WTC11 (cell line): ENCODE data around the gene PCSK4. TPM values are rescaled to one million over a fixed set of nuclear protein-coding genes. Genes with fewer than 3 reads are reported as not detected.

Source experiments
- ATAC-seq: fragments of 200-7000 bp; cut with Tn5 transposase; 2 replicates; pipeline ENCODE4 v1.10.0; 2021; ENCODE audit warnings: mild to moderate bottlenecking, moderate library complexity
- CTCF ChIA-PET: fragments of 300-600 bp; sonication (Branson Sonifier 250); formaldehyde crosslinking; loops from one replicate; lab custom pipeline; 2021; ENCODE audit warnings: antibody characterized with exemption; lab: Charles Lee
- POLR2A ChIA-PET: fragments of 350-600 bp; sonication (Branson Sonifier 250); formaldehyde crosslinking; loops from one replicate; lab custom pipeline; 2021; ENCODE audit warnings: antibody characterized with exemption; lab: Charles Lee
- DNase-seq: peaks from one replicate; pipeline ENCODE4 v3.0.0; 2021; ENCODE audit warnings: low spot score
- H3K27ac Mint-ChIP-seq: 2 replicates; pipeline ENCODE4 v1.8.0; 2021; ENCODE audit warnings: mixed read lengths
- H3K27me3 Mint-ChIP-seq: 2 replicates; pipeline ENCODE4 v1.8.0; 2021; ENCODE audit warnings: low read depth, mild to moderate bottlenecking, moderate library complexity, mixed read lengths
- H3K36me3 Mint-ChIP-seq: 2 replicates; pipeline ENCODE4 v1.8.0; 2021; ENCODE audit warnings: mixed read lengths
- H3K4me1 Mint-ChIP-seq: 2 replicates; pipeline ENCODE4 v1.8.0; 2022; ENCODE audit warnings: mixed read lengths
- H3K4me3 Mint-ChIP-seq: 2 replicates; pipeline ENCODE4 v1.8.0; 2021; ENCODE audit warnings: mild to moderate bottlenecking, moderate library complexity, mixed read lengths
- H3K9me3 Mint-ChIP-seq: 2 replicates; pipeline ENCODE4 v1.8.0; 2021; ENCODE audit warnings: mixed read lengths
- CBFB ChIP-seq: sonication (generic); formaldehyde crosslinking; IDR thresholded peaks from 2 replicates; pipeline ENCODE4 v1.8.1; 2022; ENCODE audit warnings: mild to moderate bottlenecking, low read depth, missing genetic modification reagents
- CREM ChIP-seq: sonication (generic); formaldehyde crosslinking; IDR thresholded peaks from 2 replicates; pipeline ENCODE4 v1.8.1; 2022; ENCODE audit warnings: mild to moderate bottlenecking, missing genetic modification reagents, moderate library complexity
- CTCF ChIP-seq: fragments of 200-600 bp; IDR thresholded peaks from 2 replicates; pipeline ENCODE4 v1.8.0; 2022; ENCODE audit warnings: antibody characterized with exemption
- ESRRA ChIP-seq: sonication (generic); formaldehyde crosslinking; IDR thresholded peaks from 2 replicates; pipeline ENCODE4 v1.8.1; 2022; ENCODE audit warnings: mild to moderate bottlenecking, missing genetic modification reagents, borderline replicate concordance
- FOXP4 ChIP-seq: sonication (generic); formaldehyde crosslinking; IDR thresholded peaks from 2 replicates; pipeline ENCODE4 v1.8.0; 2022; ENCODE audit warnings: mild to moderate bottlenecking, missing genetic modification reagents
- IRF2 ChIP-seq: sonication (generic); formaldehyde crosslinking; IDR thresholded peaks from 2 replicates; pipeline ENCODE4 v1.8.0; 2022; ENCODE audit warnings: low read depth, missing genetic modification reagents, borderline replicate concordance
- JAZF1 ChIP-seq: fragments of 250-450 bp; sonication (Bioruptor Pico); IDR thresholded peaks from 2 replicates; pipeline ENCODE4 v1.9.0; 2021; ENCODE audit warnings: moderate library complexity, mild to moderate bottlenecking, inconsistent platforms
- KAT7 ChIP-seq: sonication (generic); formaldehyde crosslinking; IDR thresholded peaks from 2 replicates; pipeline ENCODE4 v1.8.1; 2023; ENCODE audit warnings: missing genetic modification reagents, mild to moderate bottlenecking, borderline replicate concordance
- NR3C1 ChIP-seq: sonication (generic); formaldehyde crosslinking; conservative IDR thresholded peaks from 2 replicates; pipeline ENCODE4 v1.8.1; 2023; ENCODE audit warnings: low read depth, mild to moderate bottlenecking, missing genetic modification reagents
- RORB ChIP-seq: fragments of 250-450 bp; sonication (Bioruptor Pico); IDR thresholded peaks from 2 replicates; pipeline ENCODE4 v1.9.0; 2021; ENCODE audit warnings: mild to moderate bottlenecking
- SMAD4 ChIP-seq: sonication (generic); formaldehyde crosslinking; IDR thresholded peaks from 2 replicates; pipeline ENCODE4 v1.8.0; 2022; ENCODE audit warnings: mild to moderate bottlenecking, missing genetic modification reagents
- TEAD1 ChIP-seq: sonication (generic); formaldehyde crosslinking; IDR thresholded peaks from 2 replicates; pipeline ENCODE4 v1.8.0; 2022; ENCODE audit warnings: mild to moderate bottlenecking, missing genetic modification reagents
- TP53 ChIP-seq: sonication (generic); formaldehyde crosslinking; IDR thresholded peaks from 2 replicates; pipeline ENCODE4 v1.8.1; 2023; ENCODE audit warnings: mild to moderate bottlenecking, missing genetic modification reagents
- ZBTB21 ChIP-seq: sonication (generic); formaldehyde crosslinking; IDR thresholded peaks from 2 replicates; pipeline ENCODE4 v1.8.1; 2023; ENCODE audit warnings: mild to moderate bottlenecking, missing genetic modification reagents, borderline replicate concordance
- ZMAT4 ChIP-seq: fragments of 250-450 bp; sonication (Bioruptor Pico); IDR thresholded peaks from 2 replicates; pipeline ENCODE4 v1.9.0; 2021; ENCODE audit warnings: mild to moderate bottlenecking
- ZNF121 ChIP-seq: sonication (generic); formaldehyde crosslinking; IDR thresholded peaks from 2 replicates; pipeline ENCODE4 v1.8.0; 2023; ENCODE audit warnings: missing genetic modification reagents
- ZNF232 ChIP-seq: sonication (generic); formaldehyde crosslinking; IDR thresholded peaks from 2 replicates; pipeline ENCODE4 v1.8.0; 2022; ENCODE audit warnings: mild to moderate bottlenecking, missing genetic modification reagents
- ZNF263 ChIP-seq: sonication (generic); formaldehyde crosslinking; IDR thresholded peaks from 2 replicates; pipeline ENCODE4 v1.8.1; 2022; ENCODE audit warnings: low read depth, mild to moderate bottlenecking, moderate library complexity, missing genetic modification reagents
- ZNF423 ChIP-seq: fragments of 250-450 bp; sonication (Bioruptor Pico); IDR thresholded peaks from 2 replicates; pipeline ENCODE4 v2.1.2; 2022; ENCODE audit warnings: mild to moderate bottlenecking, moderate library complexity
- total RNA-seq: library from RNA; stranded (reverse); gene quantifications from 3 replicates; pipeline ENCODE4 v1.2.3, GENCODE V29; 2021
- TF ChIP-seq, protein P1 (sequence below): sonication (generic); formaldehyde crosslinking; IDR thresholded peaks from 2 replicates; pipeline ENCODE4 v1.8.0; 2023; ENCODE audit warnings: mild to moderate bottlenecking, missing genetic modification reagents
- TF ChIP-seq, protein P2 (sequence below): sonication (generic); formaldehyde crosslinking; IDR thresholded peaks from 2 replicates; pipeline ENCODE4 v1.8.0; 2023; ENCODE audit warnings: missing genetic modification reagents

The PCSK4 gene
- total RNA-seq, 1 experiment from 2014 or later: 22.4 TPM

- TF ChIP-seq ZBTB21 (CRISPR knock-in tag) (no peak), ZNF121 (CRISPR knock-in tag) (no peak), TEAD1 (CRISPR knock-in tag) (no peak), CBFB (CRISPR knock-in tag) (no peak), ESRRA (no peak), ZNF263 (no peak), CTCF (no peak), SMAD4 (no peak), TP53 (no peak), FOXP4 (CRISPR knock-in tag) (no peak), ZNF423 (CRISPR knock-in tag) (no peak), KAT7 (CRISPR knock-in tag) (no peak), NR3C1 (CRISPR knock-in tag) (no peak)
- TF ChIP-seq, protein P1, sequence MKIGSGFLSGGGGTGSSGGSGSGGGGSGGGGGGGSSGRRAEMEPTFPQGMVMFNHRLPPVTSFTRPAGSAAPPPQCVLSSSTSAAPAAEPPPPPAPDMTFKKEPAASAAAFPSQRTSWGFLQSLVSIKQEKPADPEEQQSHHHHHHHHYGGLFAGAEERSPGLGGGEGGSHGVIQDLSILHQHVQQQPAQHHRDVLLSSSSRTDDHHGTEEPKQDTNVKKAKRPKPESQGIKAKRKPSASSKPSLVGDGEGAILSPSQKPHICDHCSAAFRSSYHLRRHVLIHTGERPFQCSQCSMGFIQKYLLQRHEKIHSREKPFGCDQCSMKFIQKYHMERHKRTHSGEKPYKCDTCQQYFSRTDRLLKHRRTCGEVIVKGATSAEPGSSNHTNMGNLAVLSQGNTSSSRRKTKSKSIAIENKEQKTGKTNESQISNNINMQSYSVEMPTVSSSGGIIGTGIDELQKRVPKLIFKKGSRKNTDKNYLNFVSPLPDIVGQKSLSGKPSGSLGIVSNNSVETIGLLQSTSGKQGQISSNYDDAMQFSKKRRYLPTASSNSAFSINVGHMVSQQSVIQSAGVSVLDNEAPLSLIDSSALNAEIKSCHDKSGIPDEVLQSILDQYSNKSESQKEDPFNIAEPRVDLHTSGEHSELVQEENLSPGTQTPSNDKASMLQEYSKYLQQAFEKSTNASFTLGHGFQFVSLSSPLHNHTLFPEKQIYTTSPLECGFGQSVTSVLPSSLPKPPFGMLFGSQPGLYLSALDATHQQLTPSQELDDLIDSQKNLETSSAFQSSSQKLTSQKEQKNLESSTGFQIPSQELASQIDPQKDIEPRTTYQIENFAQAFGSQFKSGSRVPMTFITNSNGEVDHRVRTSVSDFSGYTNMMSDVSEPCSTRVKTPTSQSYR: no peak
- TF ChIP-seq, protein P2, sequence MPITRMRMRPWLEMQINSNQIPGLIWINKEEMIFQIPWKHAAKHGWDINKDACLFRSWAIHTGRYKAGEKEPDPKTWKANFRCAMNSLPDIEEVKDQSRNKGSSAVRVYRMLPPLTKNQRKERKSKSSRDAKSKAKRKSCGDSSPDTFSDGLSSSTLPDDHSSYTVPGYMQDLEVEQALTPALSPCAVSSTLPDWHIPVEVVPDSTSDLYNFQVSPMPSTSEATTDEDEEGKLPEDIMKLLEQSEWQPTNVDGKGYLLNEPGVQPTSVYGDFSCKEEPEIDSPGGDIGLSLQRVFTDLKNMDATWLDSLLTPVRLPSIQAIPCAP: no peak
- Mint-ChIP-seq H3K36me3 (no peaks in the 10 kb centered on the region), H3K4me1 (peaks cover 5% of the 10 kb centered on the region), H3K27ac (no peak overlapping the region), H3K4me3 (no peak overlapping the region), H3K27me3 (peaks cover 53% of the 10 kb centered on the region), H3K9me3 (peaks cover 5% of the 10 kb centered on the region; the same call in 1 of the 2 replicates)
- ChIA-PET CTCF (interaction anchor here (0.6 to 1.4 kb wide), 5 partner anchors 24 to 376 kb away, joined by 3 to 5 read pairs (median 4); no protein-coding TSS in a partner anchor), POLR2A (interaction anchor here (0.5 kb wide), 1 partner anchor 31 kb away, joined by 3 read pairs; the partner anchor contains the start of gene REEP6)
- DNase-seq: no peak
- ATAC-seq: no peak
These were observed 31.9 kb upstream of the PCSK4 start for GRCh38 chr19:1522061-1522460.

DNA sequence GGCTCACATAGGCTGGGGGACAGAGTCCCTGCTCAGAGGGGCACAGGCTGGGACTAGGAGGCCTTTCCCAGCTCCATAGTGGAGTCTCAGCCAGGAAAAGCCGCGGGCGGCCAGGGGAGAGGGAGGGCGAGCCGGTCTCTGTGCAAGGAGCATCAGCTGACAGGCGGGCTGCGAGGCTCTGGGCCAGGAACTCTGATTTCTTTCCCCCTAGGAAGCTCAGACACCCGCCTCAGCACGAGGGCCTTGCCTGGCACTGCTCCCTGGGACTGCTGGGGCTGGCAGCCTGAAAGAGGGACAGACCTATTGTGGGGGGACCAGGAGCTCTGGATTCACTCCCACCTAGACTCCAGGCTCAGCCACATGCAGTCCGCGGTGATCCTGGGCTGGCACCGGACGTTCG lies 31.5 kb upstream of the PCSK4 start:
- peaks cover 53% of the 10 kb centered on the region for H3K27me3 Mint-ChIP-seq
- no peak overlapping the region for H3K4me3 Mint-ChIP-seq
- H3K4me1 Mint-ChIP-seq: peaks cover 5% of the 10 kb centered on the region
- TF ChIP-seq ZMAT4 (CRISPR knock-in tag): no peak
- no peak for TF ChIP-seq FOXP4 (CRISPR knock-in tag)
- no peak for TF ChIP-seq ZNF232 (CRISPR knock-in tag)
- no peak for TF ChIP-seq RORB (CRISPR knock-in tag)
- TF ChIP-seq JAZF1 (CRISPR knock-in tag): no peak
- TF ChIP-seq IRF2 (CRISPR knock-in tag): no peak
- TF ChIP-seq CREM (CRISPR knock-in tag): no peak
- H3K9me3 Mint-ChIP-seq: peaks cover 10% of the 10 kb centered on the region
- H3K27ac Mint-ChIP-seq: no peak overlapping the region
- CTCF ChIA-PET: interaction anchor here (0.6 to 1.4 kb wide), 3 partner anchors 25 to 50 kb away, joined by 3 to 5 read pairs (median 3); no protein-coding TSS in a partner anchor
- no peaks in the 10 kb centered on the region for H3K36me3 Mint-ChIP-seq
- DNase-seq (no peak), ATAC-seq (no peak)
- POLR2A ChIA-PET: no interaction called here
